Mucosa of descending colon (tissue), 3 donors: ENCODE data around the gene DMWD. TPM values are rescaled to one million over a fixed set of nuclear protein-coding genes. Genes with fewer than 3 reads are reported as not detected.

Source experiments
- ATAC-seq: fragments of 200-7000 bp; cut with Tn5 transposase; one replicate; pipeline ENCODE4 v1.9.1; 2020; ENCODE audit warnings: mild to moderate bottlenecking, moderate library complexity
- DNase-seq, 3 donors: peaks; one replicate each; pipeline ENCODE4 v3.0.0-alpha.2; 2020
- H3K36me3 ChIP-seq: fragments of 200-600 bp; one replicate; pipeline ENCODE4 v1.8.0; 2021; ENCODE audit warnings: low read depth, mild to moderate bottlenecking
- H3K4me1 ChIP-seq: fragments of 200-600 bp; one replicate; pipeline ENCODE4 v1.8.0; 2021; ENCODE audit warnings: low read depth, mild to moderate bottlenecking
- H3K4me3 ChIP-seq: fragments of 200-600 bp; one replicate; pipeline ENCODE4 v1.8.0; 2021; ENCODE audit warnings: mild to moderate bottlenecking
- H3K9me3 ChIP-seq: fragments of 200-600 bp; one replicate; pipeline ENCODE4 v1.8.0; 2021; ENCODE audit warnings: mild to moderate bottlenecking
- CTCF ChIP-seq: fragments of 200-600 bp; IDR thresholded peaks from one replicate; pipeline ENCODE4 v1.8.0; 2022; ENCODE audit warnings: antibody characterized with exemption, mild to moderate bottlenecking
- intact Hi-C, 2 donors: fragments of 100-400 bp; cut with DNase I in 1 of 2; cut with micrococcal nuclease in 1 of 2; formaldehyde crosslinking; loops; one replicate each; pipeline versions ENCODE4 v1.11.0 to v1.11.1; 2022; cut with DNase I, micrococcal nuclease
- total RNA-seq, 3 donors: library from RNA; stranded (reverse); fragmentation: NEBNext Ultra II Directional in 2 of 3; extraction: Animal tissue kit (Norgen Biotek cat#: 25700) in 2 of 3; gene quantifications; one replicate each; pipeline versions ENCODE4 v1.2.1 to v1.2.4, GENCODE V29; 2021 to 2023
- donor health status: DM: no; HTN: no; CAD: no; lungs with moderate emphysema.
- donor health status: DM: no; HTN: no; CAD: no.
- donor health status: DM: no; HTN: yes; CAD: no.

Gene DMWD
- total RNA-seq, 3 donors from 2014 or later, result 33.2 to 67.1 (median 43.7) TPM

DNA sequence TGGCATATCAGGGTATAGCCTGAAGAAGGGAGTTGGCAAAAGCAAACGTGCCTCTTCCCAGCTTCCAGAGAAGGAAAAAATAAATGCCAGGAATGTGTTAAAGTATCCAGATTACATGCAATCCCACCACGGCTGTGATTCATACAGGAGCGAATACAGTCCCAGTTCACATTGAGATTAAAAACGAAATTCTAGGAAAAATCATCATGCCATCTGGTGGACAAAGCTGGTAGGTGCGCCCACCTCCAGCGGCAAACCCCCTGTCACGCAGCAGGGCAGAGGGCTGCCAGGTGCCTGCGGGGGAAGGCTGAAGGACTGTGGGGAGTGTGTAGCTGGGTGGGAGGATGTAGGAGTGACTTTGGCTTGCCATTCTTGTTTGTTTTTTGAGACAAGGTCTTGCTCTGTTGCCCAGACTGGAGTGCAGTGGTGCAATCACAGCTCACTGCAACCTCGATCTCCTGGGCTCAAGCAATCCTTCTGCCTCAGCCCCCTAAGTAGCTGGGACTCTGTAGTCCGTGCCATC lies 6.4 kb upstream of the DMWD start:
- no peak overlapping the region for H3K4me3 ChIP-seq
- peak; percentile 65 for TF ChIP-seq CTCF
- DNase-seq, result peak in 2 of 3 donors; percentile 66 to 72
- H3K4me1 ChIP-seq, result no peaks in the 10 kb centered on the region
- H3K36me3 ChIP-seq, result no peaks in the 10 kb centered on the region
- peak; percentile 89 for ATAC-seq
- no peaks in the 10 kb centered on the region for H3K9me3 ChIP-seq
- intact Hi-C loops, result no loop called here

- Histone ChIP-seq H3K36me3 (no peaks in the 10 kb centered on the region), H3K4me3 (no peak overlapping the region), H3K4me1 (peaks cover 9% of the 10 kb centered on the region), H3K9me3 (no peaks in the 10 kb centered on the region)
- no peak for ATAC-seq
- DNase-seq, result no peak
- TF ChIP-seq CTCF, result no peak
- intact Hi-C loops, result no loop called here
Measured at GRCh38 chr19:45794627-45795026, 2.0 kb upstream of the DMWD start.

GRCh38 chr19:45793876-45794275 lies 1.2 kb upstream of the DMWD start:
- TF ChIP-seq CTCF, result no peak
- H3K4me3 ChIP-seq, result no peak overlapping the region
- no peaks in the 10 kb centered on the region for H3K9me3 ChIP-seq
- ATAC-seq (no peak), DNase-seq (no peak)
- intact Hi-C loops, result no loop called here
- H3K36me3 ChIP-seq, result no peaks in the 10 kb centered on the region
- H3K4me1 ChIP-seq, result peaks cover 9% of the 10 kb centered on the region

GRCh38 chr19:45793178-45793564 lies 526 bp upstream of the DMWD start:
- DNase-seq, result no peak
- no peak overlapping the region for H3K4me3 ChIP-seq
- no peaks in the 10 kb centered on the region for H3K36me3 ChIP-seq
- ATAC-seq, result no peak
- H3K4me1 ChIP-seq, result peaks cover 9% of the 10 kb centered on the region
- intact Hi-C loops, result no loop called here
- H3K9me3 ChIP-seq, result no peaks in the 10 kb centered on the region
- no peak for TF ChIP-seq CTCF

- peak overlapping the region; percentile 64 for H3K4me3 ChIP-seq
- no peak for TF ChIP-seq CTCF
- ATAC-seq (no peak), DNase-seq (no peak)
- no peaks in the 10 kb centered on the region for H3K36me3 ChIP-seq
- peaks cover 9% of the 10 kb centered on the region for H3K4me1 ChIP-seq
- H3K9me3 ChIP-seq, result no peaks in the 10 kb centered on the region
- intact Hi-C loops, result no loop called here
Measured at GRCh38 chr19:45791744-45792469, 738 bp downstream of the DMWD start.
